ENCODE data around the gene JMJD1C. TPM values are rescaled to one million over a fixed set of nuclear protein-coding genes. Genes with fewer than 3 reads are reported as not detected.

JMJD1C gene
- total RNA-seq, 1 experiment from 2014 or later = 180 TPM

DNA sequence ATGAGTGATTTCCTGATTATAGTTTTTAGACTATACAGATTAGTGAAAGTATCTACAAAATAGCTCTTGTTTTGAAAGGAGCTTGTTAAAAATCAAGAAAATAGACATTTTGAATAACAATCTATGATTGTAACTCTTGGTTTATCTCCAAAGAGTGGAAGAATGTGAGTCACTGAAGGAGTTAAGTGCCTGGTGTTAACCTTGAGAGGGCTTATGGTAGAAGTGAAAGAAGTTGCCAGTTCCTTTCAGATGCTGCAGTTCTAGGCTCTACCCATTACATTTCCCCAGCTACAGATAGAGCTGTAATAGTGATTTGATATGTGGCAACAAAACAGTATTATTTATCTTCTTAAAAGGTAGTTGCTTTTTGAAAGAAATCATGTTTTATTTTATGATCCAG, 320.0 kb downstream of the JMJD1C start (continued):
- TF ChIP-seq, protein P1, sequence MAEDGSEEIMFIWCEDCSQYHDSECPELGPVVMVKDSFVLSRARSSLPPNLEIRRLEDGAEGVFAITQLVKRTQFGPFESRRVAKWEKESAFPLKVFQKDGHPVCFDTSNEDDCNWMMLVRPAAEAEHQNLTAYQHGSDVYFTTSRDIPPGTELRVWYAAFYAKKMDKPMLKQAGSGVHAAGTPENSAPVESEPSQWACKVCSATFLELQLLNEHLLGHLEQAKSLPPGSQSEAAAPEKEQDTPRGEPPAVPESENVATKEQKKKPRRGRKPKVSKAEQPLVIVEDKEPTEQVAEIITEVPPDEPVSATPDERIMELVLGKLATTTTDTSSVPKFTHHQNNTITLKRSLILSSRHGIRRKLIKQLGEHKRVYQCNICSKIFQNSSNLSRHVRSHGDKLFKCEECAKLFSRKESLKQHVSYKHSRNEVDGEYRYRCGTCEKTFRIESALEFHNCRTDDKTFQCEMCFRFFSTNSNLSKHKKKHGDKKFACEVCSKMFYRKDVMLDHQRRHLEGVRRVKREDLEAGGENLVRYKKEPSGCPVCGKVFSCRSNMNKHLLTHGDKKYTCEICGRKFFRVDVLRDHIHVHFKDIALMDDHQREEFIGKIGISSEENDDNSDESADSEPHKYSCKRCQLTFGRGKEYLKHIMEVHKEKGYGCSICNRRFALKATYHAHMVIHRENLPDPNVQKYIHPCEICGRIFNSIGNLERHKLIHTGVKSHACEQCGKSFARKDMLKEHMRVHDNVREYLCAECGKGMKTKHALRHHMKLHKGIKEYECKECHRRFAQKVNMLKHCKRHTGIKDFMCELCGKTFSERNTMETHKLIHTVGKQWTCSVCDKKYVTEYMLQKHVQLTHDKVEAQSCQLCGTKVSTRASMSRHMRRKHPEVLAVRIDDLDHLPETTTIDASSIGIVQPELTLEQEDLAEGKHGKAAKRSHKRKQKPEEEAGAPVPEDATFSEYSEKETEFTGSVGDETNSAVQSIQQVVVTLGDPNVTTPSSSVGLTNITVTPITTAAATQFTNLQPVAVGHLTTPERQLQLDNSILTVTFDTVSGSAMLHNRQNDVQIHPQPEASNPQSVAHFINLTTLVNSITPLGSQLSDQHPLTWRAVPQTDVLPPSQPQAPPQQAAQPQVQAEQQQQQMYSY (CRISPR knock-in tag; IDR thresholded peaks at IDR 0.05) = no peak
- TF ChIP-seq ZBTB21 (CRISPR knock-in tag; IDR thresholded peaks at IDR 0.05; ENCODE audit: borderline replicate concordance) (no peak), ZNF263 (CRISPR knock-in tag; IDR thresholded peaks at IDR 0.05; ENCODE audit: low read depth) (no peak)
- TF ChIP-seq, protein P2, sequence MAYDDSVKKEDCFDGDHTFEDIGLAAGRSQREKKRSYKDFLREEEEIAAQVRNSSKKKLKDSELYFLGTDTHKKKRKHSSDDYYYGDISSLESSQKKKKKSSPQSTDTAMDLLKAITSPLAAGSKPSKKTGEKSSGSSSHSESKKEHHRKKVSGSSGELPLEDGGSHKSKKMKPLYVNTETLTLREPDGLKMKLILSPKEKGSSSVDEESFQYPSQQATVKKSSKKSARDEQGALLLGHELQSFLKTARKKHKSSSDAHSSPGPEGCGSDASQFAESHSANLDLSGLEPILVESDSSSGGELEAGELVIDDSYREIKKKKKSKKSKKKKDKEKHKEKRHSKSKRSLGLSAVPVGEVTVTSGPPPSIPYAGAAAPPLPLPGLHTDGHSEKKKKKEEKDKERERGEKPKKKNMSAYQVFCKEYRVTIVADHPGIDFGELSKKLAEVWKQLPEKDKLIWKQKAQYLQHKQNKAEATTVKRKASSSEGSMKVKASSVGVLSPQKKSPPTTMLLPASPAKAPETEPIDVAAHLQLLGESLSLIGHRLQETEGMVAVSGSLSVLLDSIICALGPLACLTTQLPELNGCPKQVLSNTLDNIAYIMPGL (CRISPR knock-in tag; IDR thresholded peaks at IDR 0.05) = no peak

DNA sequence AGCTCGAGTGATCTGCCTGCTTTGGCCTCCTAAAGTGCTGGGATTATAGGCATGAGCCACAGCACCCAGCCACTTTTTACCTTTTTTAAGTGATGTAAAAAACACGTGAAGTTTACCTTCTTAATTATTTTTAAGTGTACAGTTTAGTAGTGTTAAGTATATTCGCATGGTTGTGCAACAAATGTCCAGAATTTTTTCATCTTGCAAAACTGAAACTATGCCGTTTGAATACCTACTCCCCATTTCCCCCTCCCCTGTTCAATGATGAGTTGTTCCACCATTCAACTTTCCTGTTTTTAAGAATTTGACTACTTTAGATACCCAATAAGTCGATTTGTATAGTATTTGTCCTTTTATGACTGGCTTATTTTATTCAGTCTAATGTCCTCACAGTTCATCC, 321.8 kb downstream of the JMJD1C start:
- no peak for ATAC-seq

More for the DNA sequence above, 321.8 kb downstream of the JMJD1C start:
- H3K27me3 Mint-ChIP-seq (ENCODE audit: low read depth) = no peaks in the 10 kb centered on the region
- TF ChIP-seq, protein P1 (CRISPR knock-in tag; IDR thresholded peaks at IDR 0.05) = no peak
- TF ChIP-seq MYBL2 (CRISPR knock-in tag; IDR thresholded peaks at IDR 0.05) (no peak), TEAD1 (CRISPR knock-in tag; IDR thresholded peaks at IDR 0.05) (no peak), ZNF121 (CRISPR knock-in tag; IDR thresholded peaks at IDR 0.05) (no peak), ZBTB21 (CRISPR knock-in tag; IDR thresholded peaks at IDR 0.05; ENCODE audit: borderline replicate concordance) (no peak), CBFB (CRISPR knock-in tag; IDR thresholded peaks at IDR 0.05; ENCODE audit: low read depth) (no peak), HMGA2 (CRISPR knock-in tag; IDR thresholded peaks at IDR 0.05) (no peak), RORB (CRISPR knock-in tag; IDR thresholded peaks at IDR 0.05) (no peak)
- TF ChIP-seq, protein P3, sequence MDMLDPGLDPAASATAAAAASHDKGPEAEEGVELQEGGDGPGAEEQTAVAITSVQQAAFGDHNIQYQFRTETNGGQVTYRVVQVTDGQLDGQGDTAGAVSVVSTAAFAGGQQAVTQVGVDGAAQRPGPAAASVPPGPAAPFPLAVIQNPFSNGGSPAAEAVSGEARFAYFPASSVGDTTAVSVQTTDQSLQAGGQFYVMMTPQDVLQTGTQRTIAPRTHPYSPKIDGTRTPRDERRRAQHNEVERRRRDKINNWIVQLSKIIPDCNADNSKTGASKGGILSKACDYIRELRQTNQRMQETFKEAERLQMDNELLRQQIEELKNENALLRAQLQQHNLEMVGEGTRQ (CRISPR knock-in tag; IDR thresholded peaks at IDR 0.05) = no peak
- TF ChIP-seq, protein P4, sequence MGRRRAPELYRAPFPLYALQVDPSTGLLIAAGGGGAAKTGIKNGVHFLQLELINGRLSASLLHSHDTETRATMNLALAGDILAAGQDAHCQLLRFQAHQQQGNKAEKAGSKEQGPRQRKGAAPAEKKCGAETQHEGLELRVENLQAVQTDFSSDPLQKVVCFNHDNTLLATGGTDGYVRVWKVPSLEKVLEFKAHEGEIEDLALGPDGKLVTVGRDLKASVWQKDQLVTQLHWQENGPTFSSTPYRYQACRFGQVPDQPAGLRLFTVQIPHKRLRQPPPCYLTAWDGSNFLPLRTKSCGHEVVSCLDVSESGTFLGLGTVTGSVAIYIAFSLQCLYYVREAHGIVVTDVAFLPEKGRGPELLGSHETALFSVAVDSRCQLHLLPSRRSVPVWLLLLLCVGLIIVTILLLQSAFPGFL (CRISPR knock-in tag; IDR thresholded peaks at IDR 0.05; ENCODE audit: borderline replicate concordance) = no peak
- TF ChIP-seq, protein P5, sequence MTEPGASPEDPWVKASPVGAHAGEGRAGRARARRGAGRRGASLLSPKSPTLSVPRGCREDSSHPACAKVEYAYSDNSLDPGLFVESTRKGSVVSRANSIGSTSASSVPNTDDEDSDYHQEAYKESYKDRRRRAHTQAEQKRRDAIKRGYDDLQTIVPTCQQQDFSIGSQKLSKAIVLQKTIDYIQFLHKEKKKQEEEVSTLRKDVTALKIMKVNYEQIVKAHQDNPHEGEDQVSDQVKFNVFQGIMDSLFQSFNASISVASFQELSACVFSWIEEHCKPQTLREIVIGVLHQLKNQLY (CRISPR knock-in tag; IDR thresholded peaks at IDR 0.05) = no peak
- TF ChIP-seq, protein P6, sequence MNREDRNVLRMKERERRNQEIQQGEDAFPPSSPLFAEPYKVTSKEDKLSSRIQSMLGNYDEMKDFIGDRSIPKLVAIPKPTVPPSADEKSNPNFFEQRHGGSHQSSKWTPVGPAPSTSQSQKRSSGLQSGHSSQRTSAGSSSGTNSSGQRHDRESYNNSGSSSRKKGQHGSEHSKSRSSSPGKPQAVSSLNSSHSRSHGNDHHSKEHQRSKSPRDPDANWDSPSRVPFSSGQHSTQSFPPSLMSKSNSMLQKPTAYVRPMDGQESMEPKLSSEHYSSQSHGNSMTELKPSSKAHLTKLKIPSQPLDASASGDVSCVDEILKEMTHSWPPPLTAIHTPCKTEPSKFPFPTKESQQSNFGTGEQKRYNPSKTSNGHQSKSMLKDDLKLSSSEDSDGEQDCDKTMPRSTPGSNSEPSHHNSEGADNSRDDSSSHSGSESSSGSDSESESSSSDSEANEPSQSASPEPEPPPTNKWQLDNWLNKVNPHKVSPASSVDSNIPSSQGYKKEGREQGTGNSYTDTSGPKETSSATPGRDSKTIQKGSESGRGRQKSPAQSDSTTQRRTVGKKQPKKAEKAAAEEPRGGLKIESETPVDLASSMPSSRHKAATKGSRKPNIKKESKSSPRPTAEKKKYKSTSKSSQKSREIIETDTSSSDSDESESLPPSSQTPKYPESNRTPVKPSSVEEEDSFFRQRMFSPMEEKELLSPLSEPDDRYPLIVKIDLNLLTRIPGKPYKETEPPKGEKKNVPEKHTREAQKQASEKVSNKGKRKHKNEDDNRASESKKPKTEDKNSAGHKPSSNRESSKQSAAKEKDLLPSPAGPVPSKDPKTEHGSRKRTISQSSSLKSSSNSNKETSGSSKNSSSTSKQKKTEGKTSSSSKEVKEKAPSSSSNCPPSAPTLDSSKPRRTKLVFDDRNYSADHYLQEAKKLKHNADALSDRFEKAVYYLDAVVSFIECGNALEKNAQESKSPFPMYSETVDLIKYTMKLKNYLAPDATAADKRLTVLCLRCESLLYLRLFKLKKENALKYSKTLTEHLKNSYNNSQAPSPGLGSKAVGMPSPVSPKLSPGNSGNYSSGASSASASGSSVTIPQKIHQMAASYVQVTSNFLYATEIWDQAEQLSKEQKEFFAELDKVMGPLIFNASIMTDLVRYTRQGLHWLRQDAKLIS (CRISPR knock-in tag; IDR thresholded peaks at IDR 0.05; ENCODE audit: borderline replicate concordance) = no peak
- DNase-seq (ENCODE audit: low spot score) = no peak
- ChIA-PET POLR2A (no interaction called here), CTCF (interaction anchor here (0.7 kb wide), 1 partner anchor 17 kb away, joined by 4 read pairs; no protein-coding TSS in a partner anchor)
- no peaks in the 10 kb centered on the region for H3K9me3 Mint-ChIP-seq
- peak overlapping the region; percentile 89; the same call in 1 of the 2 replicates for H3K27ac Mint-ChIP-seq
- peaks cover 11% of the 10 kb centered on the region for H3K36me3 Mint-ChIP-seq
- H3K4me3 Mint-ChIP-seq = no peak overlapping the region
- peaks cover 19% of the 10 kb centered on the region for H3K4me1 Mint-ChIP-seq
